ENCODE data around the gene FHIP1B. TPM values are rescaled to one million over a fixed set of nuclear protein-coding genes. Genes with fewer than 3 reads are reported as not detected.

FHIP1B gene
- total and polyA plus RNA-seq, 2 experiments from 2014 or later, result 10.9 to 25.4 TPM

DNA sequence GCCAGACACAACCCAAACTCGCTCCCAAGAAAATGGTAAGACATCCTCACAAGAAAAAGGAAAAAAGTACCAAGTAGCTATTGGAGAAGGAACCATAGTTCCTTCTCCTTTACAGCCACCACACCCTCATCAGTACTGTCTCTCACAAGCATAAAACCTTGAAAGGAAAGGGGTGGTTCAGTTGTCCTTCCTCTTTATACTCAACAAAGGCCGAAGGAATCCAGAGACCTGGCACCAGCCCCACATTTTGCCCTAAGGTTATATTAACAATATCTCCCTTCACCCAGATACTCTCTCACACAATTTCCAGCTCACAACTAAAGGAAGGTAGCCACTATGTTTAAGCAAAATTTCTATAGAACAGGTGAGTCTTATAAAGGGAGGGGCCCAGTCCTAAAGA lies 8.5 kb downstream of the FHIP1B start:
- 68 to 90% methylated on average over 2 of the region's 2 CpGs for WGBS, 2 experiments (ENCODE audit: low coverage in 1 of 2, low lambda C conversion rate in 2 of 2, missing lambda C conversion rate in 2 of 2)
- TF ChIP-seq EZH2 (IDR thresholded peaks at IDR 0.05; ENCODE audit: insufficient read depth, poor library complexity, severe bottlenecking), result no peak
- TF ChIP-seq EZH2phosphoT487 (IDR thresholded peaks at IDR 0.05; ENCODE audit: insufficient read depth, low read depth), result no peak
- Histone ChIP-seq H3K79me2 (ENCODE audit: insufficient read depth) (peaks cover 76% of the 10 kb centered on the region), H3K36me3 (ENCODE audit: low read depth) (peaks cover 11% of the 10 kb centered on the region; the same call in 1 of the 2 replicates), H2AFZ (no peak overlapping the region), H3K4me1 (ENCODE audit: insufficient read depth) (peaks cover 4% of the 10 kb centered on the region; the same call in 1 of the 2 replicates), H3K4me2 (ENCODE audit: unreplicated experiment) (no peak overlapping the region), H3K4me3 (no peak overlapping the region), H3K27ac (no peak overlapping the region), H3K27me3 (replicated peaks; ENCODE audit: insufficient read depth) (no peaks in the 10 kb centered on the region), H3K9me3 (ENCODE audit: low read depth) (no peaks in the 10 kb centered on the region), H3F3A (ENCODE audit: insufficient read depth) (peaks cover 3% of the 10 kb centered on the region), H4K20me1 (ENCODE audit: insufficient read depth) (peaks cover 12% of the 10 kb centered on the region; the same call in 1 of the 2 replicates), H3K9me2 (ENCODE audit: insufficient read depth) (no peaks in the 10 kb centered on the region), H3K9ac (no peak overlapping the region)
- in situ Hi-C loops (cut with MboI), result no loop called here
- no peak for DNase-seq

DNA sequence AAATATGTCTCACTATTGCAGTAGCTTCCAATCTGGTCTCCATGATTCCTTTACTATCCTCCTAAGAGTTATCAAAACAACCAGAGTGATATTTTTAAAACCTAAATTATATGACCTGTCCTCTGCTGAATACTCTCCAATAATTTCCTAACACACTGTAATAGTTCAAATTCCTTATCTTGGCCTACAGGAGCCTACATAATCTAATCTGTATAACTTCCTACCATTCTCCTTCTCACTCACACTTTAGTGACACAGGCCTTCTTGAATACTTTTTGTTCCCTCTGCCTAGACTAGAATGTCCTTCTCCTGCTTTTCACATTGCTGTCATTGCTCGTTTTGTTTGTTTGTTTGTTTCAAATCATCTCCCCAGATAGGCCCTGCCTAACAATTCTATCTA lies 9.4 kb downstream of the FHIP1B start:
- Histone ChIP-seq H4K20me1 (ENCODE audit: insufficient read depth) (peaks cover 12% of the 10 kb centered on the region; the same call in 1 of the 2 replicates), H3K9ac (no peak overlapping the region)

DNA sequence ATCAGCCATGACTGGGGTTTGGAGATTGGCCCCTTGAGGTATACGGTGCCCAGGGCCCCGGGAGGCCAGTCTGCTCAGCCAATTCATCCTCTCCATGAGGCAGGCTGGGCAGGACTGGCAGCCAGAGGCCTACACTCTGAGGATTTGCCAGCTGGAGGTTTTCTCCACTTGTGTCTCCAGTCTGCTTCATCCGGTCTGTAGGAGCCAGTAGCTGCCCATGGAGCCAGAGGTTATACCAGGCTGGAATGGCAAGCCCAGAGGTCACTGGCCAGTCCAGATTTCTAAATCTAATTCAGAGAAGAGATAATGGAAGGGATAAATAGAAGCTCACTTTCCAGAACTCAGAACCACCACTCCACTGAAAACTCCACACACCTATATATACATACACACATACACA lies 10.0 kb downstream of the FHIP1B start:
- DNase-seq, result no peak
- in situ Hi-C loops (cut with MboI), result no loop called here
- peaks cover 18% of the 10 kb centered on the region for H3F3A ChIP-seq (ENCODE audit: insufficient read depth)
- no peak overlapping the region for H3K9ac ChIP-seq
- H3K4me3 ChIP-seq, result no peak overlapping the region
- H3K4me2 ChIP-seq (ENCODE audit: unreplicated experiment), result no peak overlapping the region
- no peak for TF ChIP-seq EZH2 (IDR thresholded peaks at IDR 0.05; ENCODE audit: insufficient read depth, poor library complexity, severe bottlenecking)
- TF ChIP-seq EZH2phosphoT487 (IDR thresholded peaks at IDR 0.05; ENCODE audit: insufficient read depth, low read depth), result no peak
- peaks cover 69% of the 10 kb centered on the region for H3K79me2 ChIP-seq (ENCODE audit: insufficient read depth)
- H3K9me3 ChIP-seq (ENCODE audit: low read depth), result no peaks in the 10 kb centered on the region
- no peaks in the 10 kb centered on the region for H3K9me2 ChIP-seq (ENCODE audit: insufficient read depth)
- H2AFZ ChIP-seq, result no peak overlapping the region
- peaks cover 12% of the 10 kb centered on the region; the same call in 1 of the 2 replicates for H4K20me1 ChIP-seq (ENCODE audit: insufficient read depth)
- WGBS, 2 experiments (ENCODE audit: low coverage in 1 of 2, low lambda C conversion rate in 2 of 2, missing lambda C conversion rate in 2 of 2), result 95 to 100% methylated on average over 3 of the region's 3 CpGs
- H3K27ac ChIP-seq, result no peak overlapping the region
- no peaks in the 10 kb centered on the region for H3K27me3 ChIP-seq (replicated peaks; ENCODE audit: insufficient read depth)
- peaks cover 11% of the 10 kb centered on the region; the same call in 1 of the 2 replicates for H3K36me3 ChIP-seq (ENCODE audit: low read depth)
- peaks cover 11% of the 10 kb centered on the region for H3K4me1 ChIP-seq (ENCODE audit: insufficient read depth)

More for the DNA sequence above, 9.4 kb downstream of the FHIP1B start:
- H3K79me2 ChIP-seq (ENCODE audit: insufficient read depth), result peaks cover 75% of the 10 kb centered on the region
- no peaks in the 10 kb centered on the region for H3K9me3 ChIP-seq (ENCODE audit: low read depth)
- H3K27me3 ChIP-seq (replicated peaks; ENCODE audit: insufficient read depth), result no peaks in the 10 kb centered on the region
- H3K27ac ChIP-seq, result no peak overlapping the region
- in situ Hi-C loops (cut with MboI), result no loop called here
- H3F3A ChIP-seq (ENCODE audit: insufficient read depth), result peaks cover 12% of the 10 kb centered on the region
- H2AFZ ChIP-seq, result no peak overlapping the region
- no peak for DNase-seq
- TF ChIP-seq EZH2phosphoT487 (IDR thresholded peaks at IDR 0.05; ENCODE audit: insufficient read depth, low read depth) (no peak), EZH2 (IDR thresholded peaks at IDR 0.05; ENCODE audit: insufficient read depth, poor library complexity, severe bottlenecking) (no peak)
- no peak overlapping the region for H3K4me2 ChIP-seq (ENCODE audit: unreplicated experiment)
- H3K36me3 ChIP-seq (ENCODE audit: low read depth), result peaks cover 11% of the 10 kb centered on the region; the same call in 1 of the 2 replicates
- no peaks in the 10 kb centered on the region for H3K9me2 ChIP-seq (ENCODE audit: insufficient read depth)
- H3K4me3 ChIP-seq, result no peak overlapping the region
- 7 to 26% methylated on average over 1 of the region's 1 CpG for WGBS, 2 experiments (ENCODE audit: low coverage in 1 of 2, low lambda C conversion rate in 2 of 2, missing lambda C conversion rate in 2 of 2)
- H3K4me1 ChIP-seq (ENCODE audit: insufficient read depth), result peaks cover 5% of the 10 kb centered on the region

DNA sequence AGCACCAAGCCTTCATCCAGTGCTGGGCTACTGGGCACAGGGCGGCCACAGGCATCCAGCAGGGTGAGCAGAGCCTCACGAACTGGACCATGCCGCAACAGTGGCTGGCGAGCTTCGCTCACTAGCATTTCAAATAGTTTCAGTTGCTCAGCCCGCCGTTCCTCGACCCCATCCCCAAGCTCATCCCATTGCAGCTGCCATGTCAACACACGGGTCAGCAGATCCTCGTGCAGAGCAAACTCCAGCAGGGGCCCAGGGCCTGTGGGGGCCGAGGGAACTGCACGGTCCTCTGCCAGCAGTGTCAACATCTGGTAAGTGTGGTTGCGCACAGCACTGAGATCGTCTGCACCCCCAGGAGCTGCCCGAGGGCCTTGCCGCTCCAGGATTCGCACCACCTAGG lies 10.6 kb downstream of the FHIP1B start:
- no peak overlapping the region for H3K4me3 ChIP-seq
- WGBS, 2 experiments (ENCODE audit: low coverage in 1 of 2, low lambda C conversion rate in 2 of 2, missing lambda C conversion rate in 2 of 2), result 92 to 95% methylated on average over 17 of the region's 17 CpGs
- no peak overlapping the region for H3K9ac ChIP-seq
- in situ Hi-C loops (cut with MboI), result no loop called here
- H2AFZ ChIP-seq, result no peak overlapping the region
- TF ChIP-seq EZH2phosphoT487 (IDR thresholded peaks at IDR 0.05; ENCODE audit: insufficient read depth, low read depth), result no peak
- no peak for TF ChIP-seq EZH2 (IDR thresholded peaks at IDR 0.05; ENCODE audit: insufficient read depth, poor library complexity, severe bottlenecking)
- no peak overlapping the region for H3K4me2 ChIP-seq (ENCODE audit: unreplicated experiment)
- no peaks in the 10 kb centered on the region for H3K9me3 ChIP-seq (ENCODE audit: low read depth)
- H3K27ac ChIP-seq, result no peak overlapping the region
- no peaks in the 10 kb centered on the region for H3K27me3 ChIP-seq (replicated peaks; ENCODE audit: insufficient read depth)
- peaks cover 22% of the 10 kb centered on the region for H3F3A ChIP-seq (ENCODE audit: insufficient read depth)
- peaks cover 11% of the 10 kb centered on the region; the same call in 1 of the 2 replicates for H3K36me3 ChIP-seq (ENCODE audit: low read depth)
- H3K79me2 ChIP-seq (ENCODE audit: insufficient read depth), result peaks cover 63% of the 10 kb centered on the region
- peaks cover 15% of the 10 kb centered on the region for H3K4me1 ChIP-seq (ENCODE audit: insufficient read depth)
- no peak for DNase-seq
- no peaks in the 10 kb centered on the region for H3K9me2 ChIP-seq (ENCODE audit: insufficient read depth)
- peaks cover 12% of the 10 kb centered on the region; the same call in 1 of the 2 replicates for H4K20me1 ChIP-seq (ENCODE audit: insufficient read depth)
